Measurements from ENCODE around the gene GLIS2.

DNA sequence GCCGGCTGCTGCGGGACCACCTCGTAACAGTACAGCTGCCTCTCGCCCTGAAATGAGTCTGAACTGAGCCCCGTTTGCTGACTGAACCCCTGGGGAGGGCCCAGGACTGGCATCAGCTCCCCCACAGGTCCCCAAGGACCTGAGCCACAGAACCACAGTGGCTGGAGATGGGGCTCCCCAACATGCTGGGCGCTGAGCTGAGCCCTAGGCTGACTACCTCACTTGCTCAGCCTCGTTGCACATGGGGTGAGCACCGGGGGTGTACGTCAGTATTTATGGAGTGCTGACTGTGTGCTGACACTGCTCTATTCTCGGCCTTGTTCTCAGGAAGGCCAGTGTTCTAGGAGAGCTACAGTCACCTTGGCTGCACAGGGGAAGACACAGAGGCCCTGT is 49.1 kb downstream of the GLIS2 start:
- TF ChIP-seq, protein P1, sequence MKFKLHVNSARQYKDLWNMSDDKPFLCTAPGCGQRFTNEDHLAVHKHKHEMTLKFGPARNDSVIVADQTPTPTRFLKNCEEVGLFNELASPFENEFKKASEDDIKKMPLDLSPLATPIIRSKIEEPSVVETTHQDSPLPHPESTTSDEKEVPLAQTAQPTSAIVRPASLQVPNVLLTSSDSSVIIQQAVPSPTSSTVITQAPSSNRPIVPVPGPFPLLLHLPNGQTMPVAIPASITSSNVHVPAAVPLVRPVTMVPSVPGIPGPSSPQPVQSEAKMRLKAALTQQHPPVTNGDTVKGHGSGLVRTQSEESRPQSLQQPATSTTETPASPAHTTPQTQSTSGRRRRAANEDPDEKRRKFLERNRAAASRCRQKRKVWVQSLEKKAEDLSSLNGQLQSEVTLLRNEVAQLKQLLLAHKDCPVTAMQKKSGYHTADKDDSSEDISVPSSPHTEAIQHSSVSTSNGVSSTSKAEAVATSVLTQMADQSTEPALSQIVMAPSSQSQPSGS (CRISPR knock-in tag; IDR thresholded peaks at IDR 0.05; ENCODE audit: borderline replicate concordance, low read depth) = no peak
- TF ChIP-seq HMGA2 (CRISPR knock-in tag; IDR thresholded peaks at IDR 0.05) (no peak), NR1H2 (CRISPR knock-in tag; IDR thresholded peaks at IDR 0.05) (no peak), E2F1 (CRISPR knock-in tag; IDR thresholded peaks at IDR 0.05) (no peak)
